ENCODE data around the gene CYP3A7.
"Not testable (repeated sequence)": the region's sequence is repeated elsewhere in the genome, so short reads cannot be mapped to it uniquely, and the experiment has no call there.

CYP3A7 gene

GRCh38 chr7:99665312-99666012 is 69.5 kb downstream of the CYP3A7 start:
- no peak for DNase-seq

GRCh38 chr7:99657879-99658278 is 77.1 kb downstream of the CYP3A7 start:
- DNase-seq: not testable (repeated sequence)

Measured in NCI-H2107 (cell line).